GM19397 (cell line): Measurements from ENCODE around the gene GRK4.
A peak's percentile ranks its signal among the peaks of the same experiment; 100 is the strongest.
"Not testable (repeated sequence)": the region's sequence is repeated elsewhere in the genome, so short reads cannot be mapped to it uniquely, and the experiment has no call there.

Experiments
- ATAC-seq: cut with Tn5 transposase; IDR thresholded peaks from one replicate; pipeline ENCODE4 v1.9.1; 2021; ENCODE audit warnings: mild to moderate bottlenecking, moderate library complexity; ENCODE audit not compliant: unreplicated experiment

GRK4 gene

GRCh38 chr4:2930758-2931511, 32.4 kb upstream of the GRK4 start:
- no peak for ATAC-seq

GRCh38 chr4:2931512-2932301, 31.7 kb upstream of the GRK4 start:
- ATAC-seq = peak; percentile 47

GRCh38 chr4:2932321-2932950, 30.9 kb upstream of the GRK4 start:
- ATAC-seq = no peak

- ATAC-seq = no peak
Observed at GRCh38 chr4:2932951-2933565, 30.3 kb upstream of the GRK4 start.

- ATAC-seq = no peak
Observed at GRCh38 chr4:2933566-2934076, 29.8 kb upstream of the GRK4 start.

- ATAC-seq = no peak
Observed at GRCh38 chr4:2934077-2934812, 29.1 kb upstream of the GRK4 start.

GRCh38 chr4:2934813-2935761, 28.3 kb upstream of the GRK4 start:
- ATAC-seq = peak; percentile 44

GRCh38 chr4:2935762-2936743, 27.3 kb upstream of the GRK4 start:
- ATAC-seq = no peak

GRCh38 chr4:2936773-2937145, 26.6 kb upstream of the GRK4 start:
- no peak for ATAC-seq

GRCh38 chr4:2937146-2937857, 26.1 kb upstream of the GRK4 start:
- ATAC-seq = no peak

GRCh38 chr4:2937986-2938385, 25.4 kb upstream of the GRK4 start:
- ATAC-seq = no peak

- ATAC-seq = not testable (repeated sequence)
Observed at GRCh38 chr4:2938411-2938810, 25.0 kb upstream of the GRK4 start.

GRCh38 chr4:2938906-2939305, 24.5 kb upstream of the GRK4 start:
- no peak for ATAC-seq

- ATAC-seq = no peak
Observed at GRCh38 chr4:2939383-2940243, 23.8 kb upstream of the GRK4 start.

- no peak for ATAC-seq
Observed at GRCh38 chr4:2940267-2941137, 22.9 kb upstream of the GRK4 start.
